Skeletal muscle satellite cell (primary cell): ENCODE data around the gene SIK3.

Experiments
- H3K27me3 ChIP-seq: 2 replicates; pipeline ENCODE4 v1.7.0; 2013; ENCODE audit warnings: low read length; ENCODE audit not compliant: control insufficient read depth, insufficient read depth
- H3K36me3 ChIP-seq: 2 replicates; pipeline ENCODE4 v1.7.0; 2013; ENCODE audit warnings: mild to moderate bottlenecking, control low read depth, low read length; ENCODE audit not compliant: insufficient read depth
- H3K4me1 ChIP-seq: 2 replicates; pipeline ENCODE4 v1.7.0; 2013; ENCODE audit warnings: low read length; ENCODE audit not compliant: control insufficient read depth, insufficient read depth
- H3K4me2 ChIP-seq: 2 replicates; pipeline ENCODE4 v1.7.0; 2013; ENCODE audit warnings: mild to moderate bottlenecking, low read length
- H3K4me3 ChIP-seq: 2 replicates; pipeline ENCODE4 v1.7.0; 2013; ENCODE audit warnings: low read length
- H3K9ac ChIP-seq: 2 replicates; pipeline ENCODE4 v1.7.0; 2013; ENCODE audit warnings: mild to moderate bottlenecking, low read depth, low read length, moderate library complexity
- H3K9me3 ChIP-seq: replicated peaks from 2 replicates; pipeline ENCODE4 v1.7.0; 2013; ENCODE audit warnings: mild to moderate bottlenecking, control low read depth, low read length

Gene SIK3

DNA sequence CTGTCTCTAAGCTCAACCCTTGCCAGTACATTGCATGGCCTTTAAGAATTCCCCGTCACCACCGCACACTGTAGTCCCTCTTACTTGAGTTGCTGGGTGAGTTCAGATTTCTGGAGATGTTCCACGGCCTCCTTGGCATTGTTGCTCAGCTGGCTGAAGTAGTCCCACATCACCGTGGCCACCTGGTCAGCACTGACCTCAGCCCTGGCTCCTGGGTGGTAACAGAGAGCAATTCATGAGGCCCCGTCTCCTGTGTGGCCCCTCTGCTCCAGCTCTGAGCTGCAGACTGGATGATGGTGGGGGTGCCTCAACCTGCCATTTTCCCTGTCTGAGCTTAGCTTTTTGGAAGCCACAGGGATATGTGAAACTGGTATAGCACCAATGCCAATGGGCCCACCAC, 275.7 kb downstream of the SIK3 start:
- H3K9me3 ChIP-seq, result no peaks in the 10 kb centered on the region
- no peaks in the 10 kb centered on the region for H3K4me1 ChIP-seq
- no peak overlapping the region for H3K9ac ChIP-seq
- H3K4me2 ChIP-seq, result no peak overlapping the region
- no peaks in the 10 kb centered on the region for H3K27me3 ChIP-seq
- no peak overlapping the region for H3K4me3 ChIP-seq
- no peaks in the 10 kb centered on the region for H3K36me3 ChIP-seq

DNA sequence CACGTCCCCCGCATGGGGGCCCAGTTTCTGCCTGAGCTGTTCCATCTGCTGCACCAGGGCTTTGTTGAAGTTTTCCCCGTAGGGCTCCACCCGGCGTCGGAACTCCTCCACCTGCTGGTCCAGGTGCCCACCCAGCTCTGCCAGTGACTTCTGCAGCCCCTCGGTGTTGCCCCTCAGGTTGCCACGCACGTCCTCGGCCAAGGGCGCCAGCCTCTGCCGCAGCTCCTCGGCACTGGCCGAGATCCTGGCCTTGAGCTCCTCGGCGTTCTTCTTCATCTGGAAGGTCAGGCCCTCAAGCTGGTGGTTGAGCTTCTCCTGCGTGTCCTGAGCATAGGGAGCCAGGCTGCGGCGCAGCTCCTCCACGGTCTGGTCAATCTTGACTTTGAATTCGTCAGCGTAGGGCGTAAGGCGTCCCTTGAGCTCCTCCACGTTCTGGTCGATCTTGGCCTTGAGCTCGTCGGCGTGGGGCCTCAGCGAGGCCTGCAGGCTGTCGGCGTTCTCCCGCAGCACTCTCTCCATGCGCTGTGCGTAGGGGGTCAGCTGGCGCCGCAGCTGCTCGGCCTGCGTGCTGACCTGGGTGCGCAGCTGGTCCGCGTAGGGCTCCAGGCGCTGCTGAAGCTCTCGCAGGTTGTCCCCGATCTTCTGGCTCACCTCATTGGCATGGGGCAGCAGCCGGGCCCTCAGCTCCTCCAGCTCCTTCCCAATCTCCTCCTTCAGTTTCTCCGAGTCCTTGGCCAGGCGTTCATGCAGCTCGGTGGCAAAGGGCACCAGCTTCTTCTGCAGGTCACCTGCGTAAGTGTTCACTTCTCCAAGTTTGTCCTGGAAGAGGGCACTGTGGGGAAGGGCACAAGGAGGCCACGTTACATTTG, 276.9 kb downstream of the SIK3 start:
- Histone ChIP-seq H3K36me3 (no peaks in the 10 kb centered on the region), H3K9me3 (no peaks in the 10 kb centered on the region), H3K9ac (no peak overlapping the region)

DNA sequence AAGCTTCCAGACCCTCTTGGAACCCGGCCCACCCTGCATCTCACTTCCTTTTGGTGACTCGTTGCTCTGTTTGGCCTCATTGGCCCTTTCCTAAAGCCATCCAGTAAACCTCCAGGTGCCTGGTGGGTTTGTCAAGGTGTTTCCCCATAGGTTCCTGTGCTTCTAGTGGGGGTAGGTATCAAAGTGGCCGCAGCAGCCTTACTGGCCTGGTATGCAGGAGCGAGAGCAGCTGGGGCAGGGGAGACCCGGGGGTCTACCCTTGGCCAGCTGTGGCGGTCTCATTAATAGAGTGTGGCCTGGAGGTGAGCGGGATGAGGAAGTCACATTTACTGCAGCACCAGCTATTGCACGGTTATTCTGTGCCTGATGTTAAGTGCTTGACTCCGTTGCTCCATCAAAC, 279.2 kb downstream of the SIK3 start:
- Histone ChIP-seq H3K9me3 (no peaks in the 10 kb centered on the region), H3K4me1 (no peaks in the 10 kb centered on the region), H3K4me3 (no peak overlapping the region), H3K4me2 (no peak overlapping the region), H3K36me3 (no peaks in the 10 kb centered on the region), H3K27me3 (no peaks in the 10 kb centered on the region), H3K9ac (no peak overlapping the region)

More for the DNA sequence above, 276.9 kb downstream of the SIK3 start:
- Histone ChIP-seq H3K27me3 (no peaks in the 10 kb centered on the region), H3K4me3 (no peak overlapping the region), H3K4me1 (no peaks in the 10 kb centered on the region), H3K4me2 (no peak overlapping the region)

DNA sequence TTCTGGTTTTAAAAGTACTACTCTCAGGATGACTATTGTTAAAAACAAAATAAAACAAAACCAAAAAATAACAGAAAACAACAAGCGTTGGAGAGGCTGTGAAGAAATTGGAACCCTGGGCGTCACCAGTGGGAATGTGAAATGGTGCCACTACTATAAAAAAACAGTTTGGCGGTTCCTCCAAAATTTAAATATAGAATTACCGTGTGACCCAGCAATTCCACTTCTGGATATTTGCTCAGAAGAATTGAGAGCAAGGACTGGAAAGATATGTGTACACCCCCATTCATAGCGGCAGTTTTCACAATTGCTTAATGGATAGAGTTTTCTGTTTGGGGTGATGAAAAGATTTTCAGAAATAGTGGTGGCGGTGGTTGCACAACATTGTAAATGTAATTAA, 283.7 kb downstream of the SIK3 start:
- H3K9ac ChIP-seq, result no peak overlapping the region
- no peaks in the 10 kb centered on the region for H3K36me3 ChIP-seq
- peaks cover 8% of the 10 kb centered on the region for H3K4me1 ChIP-seq
- no peaks in the 10 kb centered on the region for H3K9me3 ChIP-seq
- H3K27me3 ChIP-seq, result no peaks in the 10 kb centered on the region
- no peak overlapping the region for H3K4me2 ChIP-seq
- no peak overlapping the region for H3K4me3 ChIP-seq

DNA sequence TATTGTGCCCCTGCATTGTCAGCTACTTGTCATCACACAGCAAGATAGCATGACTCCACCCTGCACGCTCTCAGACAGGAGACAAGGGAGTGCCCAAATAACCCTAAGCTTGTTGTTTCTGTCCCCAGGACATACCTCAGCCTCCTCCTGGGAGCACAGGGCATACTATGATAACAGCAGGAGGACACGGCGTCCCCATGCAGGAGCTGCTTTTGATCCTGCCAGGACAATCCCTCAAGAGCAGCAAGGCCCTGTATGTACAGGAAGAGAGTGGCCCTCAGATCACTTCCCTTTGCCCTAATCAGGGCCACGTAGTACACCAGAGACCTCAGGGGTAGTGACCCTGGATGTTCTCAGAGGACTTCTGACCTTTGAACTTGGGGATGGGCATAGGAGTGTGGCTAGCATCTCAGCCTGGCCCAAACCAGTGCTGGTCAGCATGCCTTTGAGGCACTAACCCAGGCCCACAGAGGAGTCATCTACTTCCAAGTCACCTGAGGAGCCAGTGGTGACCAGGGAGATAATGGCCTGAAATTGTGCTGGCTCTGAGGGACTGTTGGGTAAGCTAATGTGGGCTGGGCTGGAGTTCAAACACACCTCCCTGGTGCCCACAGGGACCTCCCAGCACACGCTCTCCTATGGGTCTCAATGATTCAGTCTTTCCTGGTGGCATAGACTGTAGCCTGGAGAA, 284.3 kb downstream of the SIK3 start:
- Histone ChIP-seq H3K4me3 (no peak overlapping the region), H3K36me3 (no peaks in the 10 kb centered on the region), H3K4me1 (peaks cover 12% of the 10 kb centered on the region), H3K9ac (no peak overlapping the region), H3K9me3 (no peaks in the 10 kb centered on the region), H3K27me3 (no peaks in the 10 kb centered on the region), H3K4me2 (no peak overlapping the region)

DNA sequence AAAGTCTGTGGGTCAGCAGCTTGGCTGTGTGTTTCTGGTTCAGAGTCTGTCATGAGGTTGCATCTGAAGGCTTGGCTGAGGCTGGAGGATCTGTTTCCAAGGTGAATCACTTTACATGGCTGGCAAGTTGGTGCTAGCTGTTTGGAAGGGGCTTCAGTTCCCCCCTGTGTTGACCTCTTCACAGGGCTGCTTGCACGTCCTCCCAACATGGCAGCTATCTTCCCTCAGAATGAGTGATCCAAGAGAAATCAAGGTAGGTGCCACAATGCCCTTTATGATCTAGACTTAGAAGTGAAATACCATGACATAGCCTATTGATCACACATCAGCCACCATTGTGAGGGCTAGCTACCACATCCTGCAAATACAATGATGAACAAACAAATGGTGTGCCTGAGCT, 285.1 kb downstream of the SIK3 start:
- Histone ChIP-seq H3K36me3 (no peaks in the 10 kb centered on the region), H3K9ac (no peak overlapping the region), H3K4me2 (no peak overlapping the region), H3K9me3 (no peaks in the 10 kb centered on the region), H3K4me3 (no peak overlapping the region), H3K4me1 (peaks cover 20% of the 10 kb centered on the region), H3K27me3 (no peaks in the 10 kb centered on the region)

DNA sequence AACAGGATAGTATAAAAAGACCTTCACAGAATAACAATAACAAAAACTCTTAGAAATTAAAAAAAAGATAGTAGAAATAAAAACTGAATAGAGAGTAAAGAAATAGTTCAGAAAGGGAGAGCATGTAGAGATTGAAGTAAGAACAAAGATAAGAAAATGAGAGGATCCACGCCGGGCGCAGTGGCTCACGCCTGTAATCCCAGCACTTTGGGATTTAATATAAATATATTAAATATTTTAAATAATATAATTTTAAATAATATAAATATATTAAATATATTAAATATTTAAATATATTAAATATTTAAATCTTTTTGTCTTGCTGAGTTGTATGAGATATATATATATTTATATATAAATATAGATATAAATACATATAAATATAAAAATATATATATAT, 286.1 kb downstream of the SIK3 start:
- H3K4me2 ChIP-seq, result no peak overlapping the region
- peaks cover 26% of the 10 kb centered on the region for H3K4me1 ChIP-seq
- H3K27me3 ChIP-seq, result no peaks in the 10 kb centered on the region
- no peak overlapping the region for H3K9ac ChIP-seq
- H3K36me3 ChIP-seq, result no peaks in the 10 kb centered on the region
- H3K9me3 ChIP-seq, result no peaks in the 10 kb centered on the region
- H3K4me3 ChIP-seq, result no peak overlapping the region

DNA sequence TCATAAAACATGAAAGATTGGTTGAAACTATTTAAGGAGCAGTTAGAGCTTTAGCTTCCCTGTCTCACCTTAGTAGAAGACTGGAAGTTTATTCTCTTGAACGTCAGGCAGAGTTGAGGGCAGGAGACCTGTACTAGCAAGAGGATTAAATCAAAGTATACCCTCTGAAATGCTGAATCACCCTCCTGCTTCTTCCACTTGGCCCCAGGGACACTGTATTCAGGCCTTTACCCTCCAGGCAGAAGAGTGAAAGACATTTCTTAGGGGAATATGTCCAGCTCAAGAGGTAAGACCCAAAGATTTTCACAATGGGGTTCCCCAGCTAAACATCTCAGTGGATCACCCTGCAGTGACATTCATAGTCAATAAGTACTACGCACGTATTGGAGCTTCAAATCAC, 287.0 kb downstream of the SIK3 start:
- Histone ChIP-seq H3K27me3 (no peaks in the 10 kb centered on the region), H3K9me3 (no peaks in the 10 kb centered on the region), H3K9ac (no peak overlapping the region), H3K4me3 (no peak overlapping the region), H3K36me3 (no peaks in the 10 kb centered on the region), H3K4me2 (no peak overlapping the region), H3K4me1 (peaks cover 26% of the 10 kb centered on the region)

DNA sequence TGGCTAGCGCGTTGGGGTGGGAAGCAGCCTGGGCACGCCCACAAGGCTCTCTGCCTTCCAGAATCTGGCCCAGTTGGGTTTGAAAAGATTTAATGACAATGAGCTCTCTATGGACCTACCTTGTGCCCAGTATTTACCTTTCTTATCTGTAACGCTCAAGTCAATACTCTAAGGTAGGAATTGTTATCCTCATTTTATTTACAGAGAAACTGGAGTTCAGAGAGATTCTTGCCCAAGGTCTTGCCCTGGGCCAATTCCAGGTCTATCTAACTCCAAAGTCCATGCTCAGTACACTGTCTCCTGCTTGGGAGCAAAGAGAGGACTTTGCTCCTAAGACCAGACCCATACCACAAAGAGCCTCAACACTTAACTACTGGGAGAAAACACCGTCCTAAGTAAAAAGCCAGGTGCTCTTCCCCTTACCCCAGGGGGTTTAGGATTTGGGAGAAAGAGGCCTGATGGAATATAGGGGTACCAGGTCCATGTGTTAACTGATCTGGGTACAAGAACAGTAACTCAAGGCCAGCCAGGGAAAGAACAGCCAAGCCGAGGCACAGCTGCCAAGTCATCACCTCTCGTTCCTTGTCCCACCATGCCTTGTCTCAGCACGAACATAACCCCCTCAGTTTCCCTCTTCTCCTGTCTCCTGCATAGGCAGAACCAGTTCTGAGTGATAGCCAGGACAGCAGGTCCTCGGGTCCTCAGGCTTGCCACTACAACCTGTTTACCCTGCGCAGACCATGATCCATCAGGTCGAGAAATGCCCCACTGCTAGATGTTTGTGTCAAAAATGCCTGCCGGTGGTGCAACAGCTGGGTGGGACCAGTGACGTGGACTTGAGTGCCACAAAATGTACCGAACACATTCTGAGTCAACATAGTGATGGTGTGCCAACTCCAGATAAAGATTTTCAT, 289.7 kb downstream of the SIK3 start:
- Histone ChIP-seq H3K27me3 (no peaks in the 10 kb centered on the region), H3K9me3 (no peaks in the 10 kb centered on the region), H3K4me2 (peak overlapping the region; percentile 68), H3K9ac (peak overlapping the region; percentile 80), H3K4me3 (peak overlapping the region; percentile 49), H3K4me1 (peaks cover 26% of the 10 kb centered on the region), H3K36me3 (no peaks in the 10 kb centered on the region)

DNA sequence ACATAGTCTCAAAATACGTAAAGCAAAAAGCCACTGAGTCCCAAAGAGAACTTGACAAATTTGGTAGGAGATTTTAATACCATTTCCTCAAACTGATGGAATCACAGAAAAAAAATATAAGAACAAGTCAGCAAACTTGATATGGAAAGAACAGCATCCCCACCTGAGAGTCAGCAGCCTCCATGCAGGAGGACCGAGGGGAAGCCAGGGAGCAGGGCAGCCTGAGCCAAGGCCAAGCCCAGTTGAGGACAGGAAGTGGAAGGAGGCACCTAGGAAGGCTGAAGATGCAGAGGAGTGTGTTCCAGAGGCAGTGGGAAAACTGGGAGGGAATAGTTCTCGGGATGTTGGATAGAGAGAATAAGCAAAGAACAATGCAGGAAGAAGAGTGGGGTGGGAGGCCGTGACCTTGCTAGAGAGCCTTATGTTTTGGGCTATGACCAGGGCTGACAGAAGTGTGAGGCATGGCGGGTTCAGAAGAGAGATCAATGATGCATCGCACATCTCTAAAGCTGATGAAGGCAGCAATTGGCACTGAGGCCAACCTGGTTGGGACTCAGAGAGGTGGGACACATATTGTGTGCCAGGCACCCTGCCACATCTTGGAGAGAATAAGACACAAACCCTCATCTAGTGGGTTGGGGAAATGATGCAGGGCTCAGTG, 290.5 kb downstream of the SIK3 start:
- no peak overlapping the region for H3K4me3 ChIP-seq
- H3K9me3 ChIP-seq, result no peaks in the 10 kb centered on the region
- no peaks in the 10 kb centered on the region for H3K36me3 ChIP-seq
- peaks cover 26% of the 10 kb centered on the region for H3K4me1 ChIP-seq
- no peak overlapping the region for H3K4me2 ChIP-seq
- peak overlapping the region; percentile 80 for H3K9ac ChIP-seq
- H3K27me3 ChIP-seq, result no peaks in the 10 kb centered on the region

DNA sequence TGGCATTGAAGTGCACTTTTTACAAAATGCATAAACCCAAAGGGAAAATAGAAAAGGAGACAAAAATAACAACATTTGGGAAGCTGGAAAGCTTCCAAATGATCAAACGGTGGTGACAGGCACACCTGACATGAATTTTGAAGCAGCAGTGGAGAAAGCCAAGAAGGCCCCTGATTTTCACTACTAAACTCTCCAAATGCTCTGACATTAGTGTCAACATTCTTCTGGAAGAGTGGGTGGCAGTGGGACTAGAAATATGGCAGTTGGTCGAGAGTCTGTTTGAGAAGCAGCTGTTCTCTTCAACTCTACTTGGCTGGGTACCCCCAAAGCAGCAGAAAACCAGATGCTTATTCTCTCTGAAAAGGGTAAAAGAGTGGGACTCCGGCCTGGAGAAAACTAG, 294.2 kb downstream of the SIK3 start:
- no peak overlapping the region for H3K9ac ChIP-seq
- H3K4me2 ChIP-seq, result no peak overlapping the region
- H3K4me3 ChIP-seq, result no peak overlapping the region
- H3K4me1 ChIP-seq, result peaks cover 14% of the 10 kb centered on the region
- H3K9me3 ChIP-seq, result no peaks in the 10 kb centered on the region
- peaks cover 3% of the 10 kb centered on the region for H3K27me3 ChIP-seq
- H3K36me3 ChIP-seq, result no peaks in the 10 kb centered on the region
